Right renal pelvis (tissue), 4 donors: ENCODE measurements around the gene RASAL2. TPM values are rescaled to one million over a fixed set of nuclear protein-coding genes. Genes with fewer than 3 reads are reported as not detected.
"Not testable (repeated sequence)": the region's sequence is repeated elsewhere in the genome, so short reads cannot be mapped to it uniquely, and the experiment has no call there.

Source experiments
- DNase-seq, 4 donors: peaks; one replicate each; pipeline ENCODE4 v3.0.0-alpha.2; 2013; ENCODE audit warnings: low read depth in 4 of 4, low spot score in 3 of 4, missing footprints in 1 of 4
- polyA plus RNA-seq, 4 donors: library from polyadenylated mRNA; unstranded; fragments of 120-200 nt; gene quantifications; one replicate each; pipeline ENCODE4 v1.2.1, GENCODE V29; 2013; ENCODE audit not compliant: insufficient read length in 4 of 4

Gene RASAL2
- polyA plus RNA-seq, 4 donors = 17.6 to 19.3 (median 19.1) TPM

DNA sequence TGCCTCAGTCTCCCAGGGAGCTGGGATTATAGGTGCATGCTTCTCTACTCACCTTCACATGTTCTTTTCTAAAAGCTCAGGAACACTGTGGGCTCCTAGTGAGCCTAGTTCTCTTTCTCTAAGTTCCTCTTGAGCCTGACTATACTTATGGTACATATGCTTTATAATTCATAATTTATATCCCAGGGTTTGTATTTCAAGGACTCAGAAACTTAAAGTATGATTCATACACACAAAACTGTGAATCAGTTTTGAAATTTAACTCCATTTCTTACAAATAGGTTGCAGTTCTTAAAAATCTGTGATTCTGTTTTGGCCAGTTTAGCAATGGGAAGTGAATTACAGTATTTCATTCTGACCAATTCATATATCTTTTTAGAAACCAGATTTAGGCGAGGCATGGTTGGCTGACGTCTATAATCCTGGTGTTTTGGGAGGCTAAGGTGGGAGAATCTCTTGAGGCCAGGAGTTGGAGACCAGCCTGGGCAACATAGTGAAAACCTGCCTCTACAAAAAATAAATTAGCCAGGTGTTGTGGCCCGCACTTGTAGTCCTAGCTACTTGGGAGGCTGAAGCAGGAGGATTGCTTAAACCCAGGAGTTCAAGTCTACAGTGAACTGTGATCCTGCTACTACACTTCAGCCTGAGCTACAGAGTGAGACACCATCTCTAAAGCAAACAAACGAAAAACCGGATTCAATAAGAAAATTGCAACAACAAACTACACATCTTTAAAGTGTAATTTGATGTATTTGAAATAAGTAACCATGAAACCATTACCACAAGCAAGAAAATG lies 15.6 kb downstream of the RASAL2 start:
- DNase-seq = no peak

DNA sequence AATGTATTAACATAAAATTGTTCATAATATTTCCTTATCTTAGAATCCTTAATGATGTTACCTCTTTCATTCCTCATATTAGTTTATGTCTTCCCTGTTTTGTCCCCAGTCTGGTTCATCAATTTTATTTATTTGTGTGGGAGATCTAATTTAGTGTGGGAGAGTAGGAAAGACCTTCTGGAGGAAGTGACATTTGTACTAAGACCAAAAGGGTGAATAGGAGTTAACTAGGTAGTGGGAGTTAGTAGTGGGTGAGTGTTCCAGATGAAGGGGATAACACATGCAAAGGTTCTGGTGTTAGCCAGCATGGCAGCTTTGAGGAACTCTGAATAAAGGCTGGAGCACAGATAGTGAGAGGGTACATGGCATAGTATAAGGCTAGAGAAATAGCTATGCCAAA lies 21.4 kb downstream of the RASAL2 start:
- DNase-seq = no peak

DNA sequence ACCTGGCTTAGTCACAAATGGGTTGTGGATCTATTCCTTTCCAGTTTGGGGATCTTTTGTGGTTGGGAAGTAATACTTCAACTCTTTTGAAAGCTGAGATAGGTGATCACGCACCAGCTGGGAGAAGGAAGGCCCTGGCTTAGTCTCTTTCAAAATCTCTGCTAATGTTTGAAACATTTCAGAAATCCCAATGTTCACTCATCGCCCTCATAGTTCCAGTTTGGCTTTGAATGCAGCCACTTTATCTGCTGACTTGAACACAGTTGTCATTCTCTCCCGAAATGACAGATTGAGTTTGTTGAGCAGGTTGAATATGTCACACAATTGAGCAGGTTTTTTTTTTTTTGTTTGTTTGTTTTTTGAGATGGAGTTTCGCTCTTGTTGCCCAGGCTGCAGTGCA lies 24.6 kb downstream of the RASAL2 start:
- no peak for DNase-seq

DNA sequence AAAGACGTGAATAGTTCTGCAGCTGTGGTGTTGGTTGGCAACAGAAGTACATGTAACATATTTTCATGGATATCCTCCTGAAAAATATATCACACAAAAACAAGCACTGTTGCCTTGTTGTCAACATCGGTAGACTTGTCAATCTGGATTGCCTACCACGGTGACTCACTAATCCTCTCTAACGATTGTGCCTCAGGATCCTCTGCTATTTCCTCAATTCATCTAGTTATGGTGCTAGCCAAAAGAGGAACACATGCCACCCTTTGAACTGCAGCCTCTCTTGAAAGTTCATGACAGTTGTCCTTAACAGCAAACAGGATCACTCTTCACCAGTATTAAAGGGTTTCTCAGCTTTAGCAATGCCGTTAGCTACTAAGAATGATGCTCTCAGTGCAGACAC lies 25.7 kb downstream of the RASAL2 start:
- no peak for DNase-seq

DNA sequence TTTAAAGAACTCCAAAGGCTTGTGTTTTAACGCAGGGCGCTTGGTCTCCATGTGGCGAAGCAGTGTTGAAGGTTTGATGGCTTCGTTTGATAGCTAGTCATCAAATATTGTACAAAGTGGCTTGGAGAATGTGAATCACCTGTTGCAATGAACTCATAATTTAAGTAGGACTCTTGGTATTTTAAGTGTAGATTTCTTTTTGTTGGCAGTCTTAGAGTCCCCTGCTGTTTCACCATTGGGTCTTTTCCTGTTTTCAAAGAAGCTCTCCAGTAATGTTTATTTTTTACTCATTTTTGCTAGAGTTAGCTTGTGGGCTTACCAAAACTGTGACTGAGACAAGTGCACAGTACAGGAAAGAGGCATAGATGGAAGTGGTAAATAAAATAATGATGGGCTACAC lies 26.2 kb downstream of the RASAL2 start:
- no peak for DNase-seq

DNA sequence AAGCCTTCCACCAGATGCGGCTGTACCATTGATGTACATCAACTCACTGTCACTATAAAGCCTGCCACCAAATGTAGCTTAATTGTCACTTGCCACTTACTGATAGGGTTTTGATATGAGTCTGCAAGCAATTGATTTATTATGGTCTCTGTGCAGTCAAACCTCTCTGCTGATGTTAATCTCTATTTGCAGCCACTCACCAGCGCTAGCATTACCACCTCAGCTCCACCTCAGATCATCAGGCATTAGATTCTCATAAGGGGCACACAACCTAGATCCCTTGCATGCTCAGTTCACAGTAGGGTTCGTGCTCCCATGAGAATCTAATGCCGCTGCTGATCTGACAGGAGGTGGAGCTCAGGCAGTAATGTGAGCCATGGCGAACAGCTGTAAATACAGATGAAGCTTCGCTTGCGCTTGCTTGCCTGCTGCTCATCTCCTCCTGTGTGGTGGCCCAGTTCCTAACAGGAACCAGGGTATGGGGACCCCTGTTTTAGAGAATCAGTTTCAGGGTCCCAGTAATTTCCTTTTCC lies 26.7 kb downstream of the RASAL2 start:
- DNase-seq = not testable (repeated sequence)

DNA sequence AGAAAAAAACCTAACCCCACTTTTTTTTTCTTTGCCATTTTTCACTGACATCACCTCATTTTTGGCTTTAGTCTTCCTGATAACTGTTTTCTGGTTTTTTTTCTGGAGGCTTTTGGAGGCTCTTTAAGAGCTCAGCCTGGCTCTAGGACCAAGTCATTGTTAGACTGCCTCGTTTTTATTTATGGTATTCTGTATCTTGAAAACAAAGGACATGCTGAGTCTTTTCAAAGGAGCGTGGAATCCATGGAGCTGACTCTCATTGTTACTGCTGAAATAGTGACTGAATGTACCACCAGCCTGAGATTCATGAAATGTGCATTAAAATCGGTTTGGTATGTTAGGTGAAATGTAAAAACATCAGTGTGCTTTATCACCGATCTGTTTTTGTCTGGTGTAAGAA lies 28.0 kb downstream of the RASAL2 start:
- DNase-seq = no peak

DNA sequence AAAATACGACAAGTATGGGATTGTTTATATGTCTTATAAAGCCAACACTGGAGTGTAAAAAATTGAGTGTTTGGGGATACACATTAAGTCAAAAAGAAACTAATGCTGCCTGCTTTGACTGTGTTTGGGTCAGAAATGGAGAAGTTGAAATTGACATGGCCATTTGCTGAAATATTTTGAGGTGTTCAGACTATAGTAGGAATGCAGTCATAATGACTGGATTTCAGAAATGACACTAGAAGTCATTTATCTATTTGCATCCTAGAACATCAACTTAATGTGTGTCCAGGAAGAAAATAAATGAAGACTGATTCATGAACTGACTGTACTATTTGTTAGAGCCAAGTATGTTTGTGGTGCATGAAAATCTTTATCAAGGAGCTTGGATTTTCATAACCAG lies 28.4 kb downstream of the RASAL2 start:
- DNase-seq = no peak

DNA sequence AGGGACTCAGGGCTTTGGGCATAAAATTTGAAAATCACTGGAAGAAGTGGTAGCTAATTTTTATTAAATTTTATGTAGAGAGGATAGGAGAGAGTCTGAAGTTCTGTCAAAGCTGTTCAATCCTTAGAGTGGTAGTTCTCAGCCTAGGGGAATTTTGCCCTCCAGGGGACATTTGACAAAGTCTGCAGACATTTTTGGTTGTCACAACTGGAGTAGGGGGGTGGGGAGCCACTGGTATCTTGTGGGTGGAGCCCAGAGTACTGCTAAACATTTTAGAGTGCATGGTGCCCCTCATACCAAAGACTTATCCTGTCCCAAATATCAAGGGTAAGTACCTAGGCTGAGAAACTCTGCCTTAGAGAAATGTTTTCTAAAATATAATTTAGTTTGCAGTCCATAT lies 30.2 kb downstream of the RASAL2 start:
- DNase-seq = no peak

DNA sequence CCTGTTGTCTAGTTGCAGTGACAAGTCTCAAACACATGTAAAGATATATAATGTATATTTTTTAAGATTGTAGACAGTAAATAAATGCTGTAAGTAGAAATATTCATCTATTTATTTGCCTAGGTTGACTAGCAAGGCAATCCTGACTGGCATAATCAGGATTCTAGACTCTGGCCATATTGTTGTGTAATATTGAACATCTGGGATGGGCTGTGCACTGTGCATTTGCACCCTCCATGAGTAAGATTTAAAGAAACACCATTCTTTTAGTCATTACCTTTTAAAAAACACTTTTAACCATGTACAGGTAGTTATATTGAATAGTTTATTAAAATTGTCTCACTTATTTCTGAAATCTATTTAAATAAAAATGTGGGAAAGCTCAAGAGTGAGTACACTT lies 32.4 kb downstream of the RASAL2 start:
- DNase-seq = no peak

DNA sequence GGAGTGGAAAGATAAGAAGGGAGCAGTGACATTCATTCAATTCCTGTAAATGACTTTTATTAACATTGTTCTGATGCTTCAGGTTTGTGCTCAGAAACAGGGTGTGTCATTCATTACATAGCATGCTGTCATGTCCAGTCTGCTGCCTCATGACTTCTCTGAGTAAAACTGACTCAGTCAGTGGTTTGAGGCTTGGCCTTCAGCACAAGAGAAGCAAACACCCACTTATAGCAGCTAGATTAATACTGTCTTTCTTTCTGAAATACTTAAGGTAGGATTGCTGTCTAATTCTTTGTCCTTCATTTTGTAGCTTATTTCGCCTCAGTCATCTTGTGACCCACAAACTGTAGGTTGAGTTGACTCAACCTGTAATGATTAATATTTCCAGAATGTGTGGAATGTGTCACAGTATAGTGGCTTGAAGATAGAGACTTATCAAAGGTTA lies 32.9 kb downstream of the RASAL2 start:
- DNase-seq = no peak

DNA sequence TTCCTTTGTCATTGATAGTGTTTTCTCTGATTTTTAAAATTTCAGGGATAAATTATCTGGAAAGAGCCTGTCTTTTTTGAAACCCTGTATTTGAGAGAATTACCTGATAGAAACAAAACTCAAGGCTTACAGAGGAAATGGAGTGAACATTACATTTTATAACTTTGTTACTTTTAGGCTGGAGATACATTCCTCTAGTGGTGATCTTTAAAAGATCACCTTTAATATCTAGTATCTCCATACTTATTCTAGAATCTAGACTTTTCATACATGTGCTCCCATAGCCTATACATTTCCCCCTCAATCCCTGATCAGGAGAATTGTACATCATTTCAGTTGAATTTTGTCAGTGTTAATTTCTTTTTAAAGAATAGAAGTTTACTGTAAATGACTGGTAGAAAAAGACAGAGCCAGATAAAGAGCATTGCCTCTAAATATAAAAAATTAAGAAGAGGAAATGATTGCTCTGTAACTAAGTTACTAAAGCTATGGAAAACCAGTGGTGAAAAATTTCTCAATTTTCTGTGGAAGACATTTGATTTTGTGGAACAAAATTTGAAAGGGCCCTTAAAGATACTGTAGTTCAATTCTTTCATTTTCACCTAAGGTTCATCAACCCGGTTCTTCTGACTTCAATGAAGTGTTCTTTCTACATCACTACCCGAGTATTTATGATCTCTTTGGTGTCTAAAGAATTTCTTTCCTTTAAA lies 33.7 kb downstream of the RASAL2 start:
- DNase-seq = no peak

DNA sequence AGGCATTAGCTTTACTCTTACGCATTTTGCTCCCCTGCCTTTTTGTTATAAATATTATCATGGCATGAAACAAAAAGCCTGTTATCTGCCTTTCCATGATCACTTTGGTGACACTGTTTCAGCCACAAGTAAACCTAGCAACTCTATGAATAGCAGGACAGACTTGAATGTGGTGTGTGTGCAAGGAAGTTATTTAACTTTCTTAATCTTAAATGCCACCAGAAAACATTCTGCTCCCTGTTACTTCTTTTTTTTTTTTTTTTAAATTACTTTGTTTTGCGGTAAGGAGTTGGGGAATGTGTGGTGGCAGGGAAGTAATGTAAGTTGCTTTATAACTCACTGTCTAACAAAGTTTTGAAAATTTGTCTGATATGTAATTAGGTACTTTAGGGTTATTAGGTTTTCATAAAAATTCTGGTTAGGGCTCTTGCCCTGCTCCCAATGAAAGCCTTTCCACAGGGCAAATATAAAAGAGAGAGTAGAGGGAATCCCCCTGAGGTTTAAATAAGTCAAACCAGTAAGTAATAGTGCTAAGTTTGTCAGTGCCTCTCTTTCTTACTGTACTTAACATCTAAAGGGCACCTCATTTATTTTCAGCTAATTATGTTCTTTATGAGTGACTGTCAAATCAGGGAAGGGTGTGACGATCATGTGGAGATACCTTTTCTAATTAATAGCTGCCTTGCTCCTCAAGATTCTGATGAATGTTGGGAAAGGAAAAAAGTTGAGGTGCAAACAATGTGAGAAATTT lies 39.5 kb downstream of the RASAL2 start:
- DNase-seq = no peak

DNA sequence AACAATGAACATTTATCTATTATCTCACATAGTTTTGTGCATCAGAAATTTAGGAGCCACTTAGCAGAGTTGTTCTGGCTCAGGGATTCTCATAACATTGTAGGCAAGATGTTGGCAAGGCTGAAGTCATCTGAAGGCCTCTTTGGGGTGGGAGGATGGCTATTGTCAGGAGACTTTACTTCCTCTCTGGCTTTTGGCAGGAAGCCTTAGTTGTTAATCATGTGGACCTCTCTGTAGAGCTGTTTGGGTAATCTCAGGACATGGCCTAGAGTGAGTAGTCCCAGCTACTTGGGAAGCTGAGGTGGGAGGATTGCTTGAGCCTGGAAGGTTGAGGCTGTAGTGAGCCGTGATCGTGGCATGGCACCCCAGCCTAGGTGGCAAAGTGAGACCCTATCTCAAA lies 40.2 kb downstream of the RASAL2 start:
- peak in 1 of 4 donors; percentile 4 for DNase-seq

DNA sequence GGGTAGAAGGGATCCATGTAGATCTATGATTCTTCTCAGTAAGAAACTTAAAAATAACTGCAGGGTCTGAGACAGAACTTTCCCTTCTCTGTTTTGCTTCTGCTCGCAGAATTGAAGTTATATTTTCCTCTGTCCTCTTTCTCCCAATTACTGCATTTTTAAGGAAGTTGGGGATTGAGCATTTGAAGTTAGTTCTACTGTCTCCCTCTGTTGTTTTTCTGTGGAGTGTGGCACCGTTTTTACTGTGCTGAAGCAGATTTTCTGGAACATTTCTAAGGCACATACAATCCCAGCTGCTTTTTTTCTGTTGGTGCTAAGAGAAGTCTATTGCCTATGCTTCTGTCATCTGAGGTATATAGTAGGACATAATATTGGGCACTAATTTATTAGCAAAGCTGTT lies 43.3 kb downstream of the RASAL2 start:
- no peak for DNase-seq

DNA sequence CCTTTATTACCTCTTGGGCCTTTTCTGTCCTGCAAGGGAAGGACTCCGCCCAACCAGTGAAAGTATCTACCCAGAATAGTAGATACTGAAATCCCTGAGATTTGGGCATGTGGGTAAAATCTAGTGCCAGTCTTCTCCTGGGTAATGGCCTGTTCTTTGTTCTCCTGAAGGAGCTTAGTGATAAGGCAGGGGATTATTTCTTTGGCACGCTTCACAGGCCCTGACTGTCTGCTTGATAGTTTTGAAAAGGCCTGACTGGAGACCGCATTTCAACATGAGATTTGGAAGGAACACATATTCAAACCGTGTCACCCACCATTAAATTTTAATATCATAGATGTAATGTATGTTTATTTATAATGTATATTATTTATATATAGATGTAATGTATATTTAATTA lies 48.9 kb downstream of the RASAL2 start:
- DNase-seq = no peak

DNA sequence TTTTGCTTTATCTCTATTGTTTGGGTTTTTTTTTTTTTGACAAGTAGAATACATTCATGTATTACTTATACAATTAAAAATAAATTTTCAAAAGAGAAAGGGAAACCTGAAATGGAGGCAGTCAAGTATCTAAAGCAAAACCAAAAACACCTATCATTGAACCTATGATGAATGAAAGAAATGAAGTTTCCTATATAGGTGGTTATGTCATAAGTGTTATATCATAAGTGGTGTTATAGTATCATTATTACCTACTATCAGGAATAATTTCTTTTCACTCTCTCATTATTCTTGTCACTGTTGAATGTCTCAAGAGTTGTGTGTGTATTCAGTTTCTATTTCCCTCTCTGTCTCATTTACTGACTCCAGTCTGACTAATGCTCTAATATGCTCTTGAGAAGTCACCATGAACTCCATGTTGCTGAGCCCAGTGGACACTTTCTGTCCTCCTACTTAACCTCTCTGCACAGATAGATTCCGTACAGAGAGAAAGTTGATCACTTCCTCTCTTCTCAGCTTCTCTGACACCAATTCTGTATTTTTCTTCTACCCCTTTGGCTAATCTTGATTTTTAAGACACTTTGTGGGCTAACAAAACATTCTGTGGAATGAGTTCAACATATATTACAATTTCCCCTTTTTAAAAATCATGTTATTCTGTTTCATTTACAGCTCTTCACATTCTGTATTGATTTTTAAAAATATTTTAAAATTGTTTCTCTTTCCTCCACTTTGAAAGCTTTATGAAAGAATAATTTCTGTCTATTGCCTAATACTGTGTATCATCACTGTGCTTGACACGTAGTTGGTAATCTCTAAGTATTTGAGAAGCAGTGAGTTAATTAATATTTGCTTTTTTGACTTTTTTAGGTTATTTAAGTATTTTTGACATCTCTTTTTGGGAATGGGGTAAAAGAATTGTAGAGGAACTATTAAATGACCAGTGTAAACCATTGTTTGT lies 50.1 kb downstream of the RASAL2 start:
- no peak for DNase-seq

DNA sequence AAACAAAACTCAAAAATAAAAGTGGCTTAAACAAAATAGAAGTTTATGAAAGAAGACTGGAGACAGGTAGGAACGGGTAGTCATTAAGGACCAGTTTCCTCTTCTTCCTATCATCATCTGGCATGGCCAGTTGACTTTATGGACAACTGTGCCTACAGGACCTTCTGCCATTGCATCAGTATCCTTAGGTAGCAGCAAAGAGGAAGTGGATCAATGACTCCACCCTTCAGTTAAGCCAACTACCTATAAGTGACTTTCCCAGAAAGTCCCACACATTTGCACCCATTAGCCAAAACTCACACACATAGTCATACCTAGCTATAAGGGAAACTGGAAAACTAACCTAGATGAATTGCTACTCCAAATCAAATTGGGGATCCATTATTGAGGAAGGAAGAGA lies 51.7 kb downstream of the RASAL2 start:
- DNase-seq = no peak

DNA sequence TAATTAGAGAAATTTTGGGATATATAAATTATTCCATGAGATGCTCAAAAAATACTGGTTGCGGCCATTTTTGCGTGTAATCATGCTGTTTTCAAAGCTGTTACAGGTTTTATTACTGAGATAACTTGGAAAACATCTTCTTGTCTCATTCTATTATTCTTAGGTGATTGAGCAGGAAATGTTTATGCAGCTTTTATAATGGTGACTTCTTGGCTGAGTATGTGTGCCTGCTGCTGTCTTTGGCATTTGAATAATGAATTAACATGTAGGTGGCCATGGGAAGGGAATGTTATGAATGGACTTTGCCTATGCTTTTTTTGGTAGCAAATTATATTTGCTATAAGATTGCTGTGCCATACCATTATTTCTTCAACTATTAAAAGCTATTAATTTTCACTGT lies 52.5 kb downstream of the RASAL2 start:
- DNase-seq = no peak

DNA sequence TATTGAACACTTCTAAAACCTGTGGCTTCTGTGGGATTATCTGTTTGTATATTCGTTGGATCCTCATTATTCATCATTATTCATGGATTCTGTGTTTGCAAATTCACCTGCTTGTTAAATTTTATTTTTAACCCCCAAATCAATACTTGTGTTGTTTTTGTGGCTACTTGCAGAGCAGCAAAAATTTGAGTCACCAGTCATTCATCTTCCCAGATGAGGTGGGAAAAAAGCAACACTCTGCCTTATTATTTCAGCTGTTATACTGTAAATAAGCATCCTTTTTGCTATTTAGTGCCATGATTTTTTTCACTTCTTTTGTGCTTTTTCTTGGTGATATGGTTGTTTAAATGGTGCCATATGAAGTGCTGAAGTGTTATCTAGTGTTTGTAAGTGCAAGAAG lies 56.7 kb downstream of the RASAL2 start:
- DNase-seq = no peak
